H1 (cell line): ENCODE data around the gene CAMTA1. TPM values are rescaled to one million over a fixed set of nuclear protein-coding genes. Genes with fewer than 3 reads are reported as not detected.

Experiments used
- CTCF ChIA-PET: fragments of 300-600 bp; sonication (Branson Sonifier 250); formaldehyde crosslinking; loops from one replicate; lab custom pipeline; 2021; ENCODE audit not compliant: partially characterized antibody; lab: Charles Lee
- POLR2A ChIA-PET: fragments of 300-600 bp; sonication (Branson Sonifier 250); formaldehyde crosslinking; loops from one replicate; lab custom pipeline; 2021; ENCODE audit warnings: inconsistent platforms; ENCODE audit not compliant: partially characterized antibody; lab: Charles Lee
- DNase-seq, 2 experiments: peaks; one replicate each; pipeline versions ENCODE4 v3.0.0 to v3.0.0-alpha.2; 2010 to 2022; ENCODE audit warnings: low spot score in 2 of 2, low read depth in 1 of 2, mixed read lengths in 1 of 2
- FAIRE-seq: peaks from 2 replicates; lab custom pipeline; 2011; peaks lifted over from hg19 to GRCh38; lab: Jason Lieb, UNC
- H2AFZ ChIP-seq: 2 replicates; pipeline ENCODE4 v1.8.1; 2012; ENCODE audit warnings: low read length, inconsistent platforms
- H2AK5ac ChIP-seq: 2 replicates; pipeline ENCODE4 v1.6.1; 2013; ENCODE audit warnings: low read depth, low read length
- H2BK120ac ChIP-seq: replicated peaks from 2 replicates; pipeline ENCODE3; 2013; ENCODE audit warnings: low read depth, low read length, inconsistent platforms
- H2BK12ac ChIP-seq: 2 replicates; pipeline ENCODE4 v1.6.1; 2013; ENCODE audit warnings: low read depth, low read length
- H2BK15ac ChIP-seq: 2 replicates; pipeline ENCODE4 v1.6.1; 2013; ENCODE audit warnings: low read length
- H2BK20ac ChIP-seq: 2 replicates; pipeline ENCODE4 v1.6.1; 2013; ENCODE audit warnings: low read length
- H2BK5ac ChIP-seq: 2 replicates; pipeline ENCODE4 v1.6.1; 2013; ENCODE audit warnings: low read depth, low read length
- H3K14ac ChIP-seq: 2 replicates; pipeline ENCODE4 v1.6.1; 2013; ENCODE audit warnings: inconsistent platforms; ENCODE audit not compliant: insufficient read length
- H3K18ac ChIP-seq: 2 replicates; pipeline ENCODE4 v1.6.1; 2013; ENCODE audit warnings: low read length; ENCODE audit errors: extremely low read depth
- H3K23ac ChIP-seq: 2 replicates; pipeline ENCODE4 v1.6.1; 2013; ENCODE audit warnings: inconsistent platforms; ENCODE audit not compliant: insufficient read length
- H3K23me2 ChIP-seq: 2 replicates; pipeline ENCODE4 v1.6.1; 2013; ENCODE audit warnings: low read depth, low read length
- H3K27ac ChIP-seq: 2 replicates; pipeline ENCODE4 v1.6.1; 2011; ENCODE audit warnings: low read depth, low read length, inconsistent platforms
- H3K27me3 ChIP-seq, 4 experiments: replicated peaks in 1 of 4; 1 replicate in 1 of 4; 2 replicates in 3 of 4; pipeline versions ENCODE4 v1.6.1 to v1.8.1; 2011 to 2013; ENCODE audit warnings: low read length in 3 of 4, mild to moderate bottlenecking in 3 of 4, inconsistent platforms in 2 of 4, mixed read lengths in 2 of 4, moderate library complexity in 1 of 4; ENCODE audit not compliant: control insufficient read depth in 3 of 4, insufficient read depth in 3 of 4; ENCODE audit errors: extremely low read depth in 1 of 4
- H3K36me3 ChIP-seq, 4 experiments: 2 replicates each; pipeline versions ENCODE4 v1.6.1 to v1.8.1; 2011 to 2013; ENCODE audit warnings: mild to moderate bottlenecking in 4 of 4, low read length in 3 of 4, moderate library complexity in 2 of 4, control low read depth in 1 of 4, inconsistent platforms in 1 of 4; ENCODE audit not compliant: insufficient read depth in 4 of 4, control insufficient read depth in 2 of 4
- H3K4ac ChIP-seq: replicated peaks from 2 replicates; pipeline ENCODE3; 2013; ENCODE audit warnings: low read length, low read depth, mixed read lengths, inconsistent platforms; ENCODE audit not compliant: insufficient read length
- H3K4me1 ChIP-seq, 4 experiments: replicated peaks in 1 of 4; 1 replicate in 1 of 4; 2 replicates in 3 of 4; pipeline versions ENCODE4 v1.6.1 to v1.8.1; 2011 to 2013; ENCODE audit warnings: low read length in 3 of 4, inconsistent platforms in 2 of 4, mixed read lengths in 1 of 4; ENCODE audit not compliant: insufficient read depth in 4 of 4, control insufficient read depth in 3 of 4
- H3K4me2 ChIP-seq, 2 experiments: 2 replicates each; pipeline versions ENCODE4 v1.6.1 to v1.8.1; 2011 to 2013; ENCODE audit warnings: low read depth in 2 of 2, low read length in 2 of 2, control low read depth in 1 of 2, inconsistent platforms in 1 of 2, mild to moderate bottlenecking in 1 of 2; ENCODE audit not compliant: insufficient read depth in 1 of 2
- H3K4me3 ChIP-seq, 4 experiments: fragments of 200-600, 300-600 bp in 1 of 4; sonication (generic), shearing (Covaris generic), sonication (Bioruptor Twin) in 1 of 4; 2 replicates each; pipeline versions ENCODE4 v1.5.1 to v1.8.1; 2011 to 2016; ENCODE audit warnings: low read length in 4 of 4, low read depth in 3 of 4, control low read depth in 2 of 4, inconsistent platforms in 2 of 4, mild to moderate bottlenecking in 2 of 4, mixed read lengths in 1 of 4, moderate library complexity in 1 of 4; ENCODE audit not compliant: insufficient read depth in 2 of 4; ENCODE audit errors: extremely low read depth in 1 of 4
- H3K56ac ChIP-seq: replicated peaks from 2 replicates; pipeline ENCODE3; 2013; ENCODE audit warnings: low read depth, mild to moderate bottlenecking, mixed read lengths, low read length, inconsistent platforms; ENCODE audit not compliant: insufficient read length
- H3K79me1 ChIP-seq: 2 replicates; pipeline ENCODE4 v1.6.1; 2013; ENCODE audit warnings: low read depth, low read length, control low read depth
- H3K79me2 ChIP-seq, 2 experiments: 2 replicates each; pipeline versions ENCODE4 v1.6.1 to v1.8.1; 2012 to 2013; ENCODE audit warnings: low read length in 2 of 2, mild to moderate bottlenecking in 2 of 2, inconsistent platforms in 1 of 2; ENCODE audit not compliant: insufficient read depth in 2 of 2, control insufficient read depth in 1 of 2
- H3K9ac ChIP-seq, 4 experiments: replicated peaks in 1 of 4; 1 replicate in 1 of 4; 2 replicates in 3 of 4; pipeline versions ENCODE4 v1.6.1 to v1.8.1; 2011 to 2013; ENCODE audit warnings: low read depth in 3 of 4, low read length in 3 of 4, control low read depth in 2 of 4, mild to moderate bottlenecking in 2 of 4, moderate library complexity in 2 of 4, inconsistent platforms in 1 of 4; ENCODE audit errors: extremely low read depth in 1 of 4
- H3K9me3 ChIP-seq, 2 experiments: 2 replicates each; pipeline versions ENCODE4 v1.6.1 to v1.8.1; 2012 to 2013; ENCODE audit warnings: mild to moderate bottlenecking in 2 of 2, moderate library complexity in 2 of 2, control low read depth in 1 of 2, inconsistent platforms in 1 of 2, low read depth in 1 of 2, low read length in 1 of 2, mixed read lengths in 1 of 2; ENCODE audit not compliant: insufficient read depth in 2 of 2
- H4K20me1 ChIP-seq, 2 experiments: replicated peaks in 1 of 2; 2 replicates each; pipeline versions ENCODE3 to v1.8.1; 2011 to 2013; ENCODE audit warnings: inconsistent platforms in 2 of 2, low read length in 2 of 2, mild to moderate bottlenecking in 1 of 2; ENCODE audit not compliant: insufficient read depth in 2 of 2, control insufficient read depth in 1 of 2
- H4K5ac ChIP-seq: 2 replicates; pipeline ENCODE4 v1.6.1; 2013; ENCODE audit warnings: low read length, low read depth, mixed read lengths, inconsistent platforms; ENCODE audit not compliant: insufficient read length
- H4K8ac ChIP-seq: 2 replicates; pipeline ENCODE4 v1.8.0; 2013; ENCODE audit warnings: mild to moderate bottlenecking, moderate library complexity, low read length, inconsistent platforms; ENCODE audit not compliant: insufficient read depth; ENCODE audit errors: extremely low read depth
- H4K91ac ChIP-seq: replicated peaks from 2 replicates; pipeline ENCODE3; 2013; ENCODE audit warnings: low read length, mixed read lengths, inconsistent platforms; ENCODE audit not compliant: insufficient read length
- ASH2L ChIP-seq: fragments of 200-600, 300-600 bp; sonication (generic); IDR thresholded peaks from one replicate; pipeline ENCODE4 v1.7.1; 2017; ENCODE audit warnings: low read length
- BCL11A ChIP-seq, 2 experiments: IDR thresholded peaks; one replicate each; pipeline ENCODE4 v1.6.1; 2011; ENCODE audit warnings: low read depth in 2 of 2, low read length in 2 of 2, mild to moderate bottlenecking in 2 of 2
- BRCA1 ChIP-seq: IDR thresholded peaks from 2 replicates; pipeline ENCODE4 v1.6.1; 2012; ENCODE audit warnings: low read depth, low read length, improper control_type of control experiment
- CBX8 ChIP-seq: fragments of 300-800, 300-1000 bp; sonication (generic); IDR thresholded peaks from 2 replicates; pipeline ENCODE4 v1.7.1; 2016; ENCODE audit warnings: low read depth, low read length, borderline replicate concordance
- E2F6 ChIP-seq: IDR thresholded peaks from 2 replicates; pipeline ENCODE4 v1.6.1; 2012; ENCODE audit warnings: inconsistent platforms
- EGR1 ChIP-seq: IDR thresholded peaks from 2 replicates; pipeline ENCODE4 v1.6.1; 2011; ENCODE audit warnings: low read depth, low read length, borderline replicate concordance
- KDM4A ChIP-seq: IDR thresholded peaks from one replicate; pipeline ENCODE4 v1.7.1; 2012; ENCODE audit warnings: low read depth, mild to moderate bottlenecking, moderate library complexity, low read length, inconsistent platforms; ENCODE audit not compliant: severe bottlenecking
- MAFK ChIP-seq: IDR thresholded peaks from 2 replicates; pipeline ENCODE4 v1.6.1; 2012; ENCODE audit warnings: low read depth, mild to moderate bottlenecking, improper control_type of control experiment, low read length
- POLR2A ChIP-seq, 2 experiments: IDR thresholded peaks; 1 replicate in 1 of 2; 2 replicates in 1 of 2; pipeline ENCODE4 v1.6.1; 2011; ENCODE audit warnings: low read depth in 2 of 2, low read length in 2 of 2, mild to moderate bottlenecking in 2 of 2; ENCODE audit errors: control extremely low read depth in 1 of 2
- POLR2AphosphoS5 ChIP-seq: IDR thresholded peaks from 2 replicates; pipeline ENCODE4 v1.6.1; 2011; ENCODE audit warnings: low read depth, low read length
- RNF2 ChIP-seq: fragments of 200-900, 300-1000 bp; sonication (generic); IDR thresholded peaks from 2 replicates; pipeline ENCODE4 v1.7.1; 2016; ENCODE audit warnings: borderline replicate concordance, low read depth, mild to moderate bottlenecking, antibody characterized with exemption, low read length; ENCODE audit not compliant: poor library complexity, severe bottlenecking; ENCODE audit errors: missing control alignments
- SUZ12 ChIP-seq: fragments of 200-600 bp; sonication (generic); IDR thresholded peaks from 2 replicates; pipeline ENCODE4 v1.6.1; 2012; ENCODE audit warnings: mild to moderate bottlenecking, inconsistent platforms, low read length, moderate library complexity, mixed read lengths
- USF2 ChIP-seq: IDR thresholded peaks from 2 replicates; pipeline ENCODE4 v1.6.1; 2011; ENCODE audit warnings: low read length, improper control_type of control experiment
- WGBS, 2 experiments: shearing (Covaris generic) in 1 of 2; methylation state at CpG; one replicate each; pipeline versions ENCODE4 v1.1.6 to v1.1.7; 2013 to 2015; ENCODE audit warnings: low lambda C conversion rate in 2 of 2, mixed read lengths in 2 of 2, inconsistent platforms in 1 of 2, low coverage in 1 of 2, missing lambda C conversion rate in 1 of 2; ENCODE audit not compliant: insufficient replicate concordance in 2 of 2, insufficient coverage in 1 of 2, insufficient read length in 1 of 2; ENCODE audit errors: extremely low coverage in 1 of 2, missing lambda C conversion rate in 1 of 2; 5-methylcytosine and 5-hydroxymethylcytosine counted together
- polyA plus RNA-seq, 7 experiments: library from polyadenylated mRNA; depleted of rRNA in 3 of 7; stranded (reverse) in 5 of 7; unstranded in 2 of 7; fragments of >200 nt in 5 of 7; fragments of 200-250 nt in 2 of 7; gene quantifications; 1 replicate in 5 of 7; 2 replicates in 1 of 7; 4 replicates in 1 of 7; pipeline versions ENCODE4 v1.2.1 to v1.2.3, GENCODE V29; 2011 to 2013; ENCODE audit warnings: missing spikeins in 2 of 7, mixed read lengths in 2 of 7
- total RNA-seq: library from RNA; stranded (reverse); fragmentation: NEBNext Ultra II Directional; extraction: Animal tissue kit (Norgen Biotek cat#: 25700); gene quantifications from 2 replicates; pipeline ENCODE4 v1.2.1, GENCODE V29; 2021

Gene CAMTA1
- total and polyA plus RNA-seq, 2 of the 8 experiments (the other 6 are each of a cell fraction or from before 2014, with no cell fraction given) = 65.0 to 119 TPM

- H3K4me3 ChIP-seq = no peak overlapping the region
- no peak overlapping the region for H2AK5ac ChIP-seq
- H3K4me2 ChIP-seq = no peak overlapping the region
- H2BK12ac ChIP-seq = no peak overlapping the region
- H3K23me2 ChIP-seq = peaks cover 6% of the 10 kb centered on the region; the same call in 1 of the 2 replicates
- no peak overlapping the region for H3K4ac ChIP-seq
- POLR2A ChIA-PET = interaction anchor here (0.6 to 1.0 kb wide), 2 partner anchors 20 to 743 kb away, joined by 3 read pairs; no protein-coding TSS in a partner anchor
- H4K20me1 ChIP-seq = peaks cover 0 to 5% of the 10 kb centered on the region in 2 experiments
- H2BK5ac ChIP-seq = no peak overlapping the region
- H3K27ac ChIP-seq = no peak overlapping the region
- 84% methylated on average over 5 of the region's 5 CpGs; no CpG with 5 or more reads in 1 of the 2 experiments for WGBS, 2 experiments
- no peak overlapping the region for H2AFZ ChIP-seq
- H3K56ac ChIP-seq = no peak overlapping the region
- no peak overlapping the region for H2BK120ac ChIP-seq
- H3K27me3 ChIP-seq = no peaks in the 10 kb centered on the region
- H3K9ac ChIP-seq = no peak overlapping the region
- FAIRE-seq (no peak), DNase-seq (no peak)
- CTCF ChIA-PET = interaction anchor here (1.2 to 10.0 kb wide), 13 partner anchors 9 to 250 kb away, joined by 3 to 97 read pairs (median 5); no protein-coding TSS in a partner anchor
- no peak overlapping the region for H4K91ac ChIP-seq
- H3K9me3 ChIP-seq = no peaks in the 10 kb centered on the region
- no peak overlapping the region for H3K14ac ChIP-seq
- H3K4me1 ChIP-seq = no peaks in the 10 kb centered on the region; a peak in 3 of 7 replicates
- H3K79me1 ChIP-seq = no peaks in the 10 kb centered on the region
- no peak overlapping the region; the same call in 1 of the 2 replicates for H4K8ac ChIP-seq
- no peak overlapping the region for H3K18ac ChIP-seq
- H3K36me3 ChIP-seq = no peaks in the 10 kb centered on the region
- H3K23ac ChIP-seq = no peak overlapping the region
- no peak overlapping the region for H2BK15ac ChIP-seq
- no peaks in the 10 kb centered on the region for H3K79me2 ChIP-seq
- no peak overlapping the region for H4K5ac ChIP-seq
- H2BK20ac ChIP-seq = no peak overlapping the region
- TF ChIP-seq MAFK = no peak
- TF ChIP-seq ASH2L = no peak
- no peak for TF ChIP-seq SUZ12
- no peak for TF ChIP-seq EGR1
- no peak for TF ChIP-seq BRCA1
- TF ChIP-seq USF2 = no peak
- no peak for TF ChIP-seq RNF2
- TF ChIP-seq POLR2AphosphoS5 = no peak
- TF ChIP-seq CBX8 = no peak
- no peak for TF ChIP-seq BCL11A (IDR thresholded peaks at IDR 0.05; ENCODE audit: low read depth in 2 of 2, low read length in 2 of 2)
- TF ChIP-seq KDM4A = no peak
- no peak for TF ChIP-seq POLR2A (IDR thresholded peaks at IDR 0.05; ENCODE audit: control extremely low read depth in 1 of 2, low read depth in 2 of 2, low read length in 2 of 2)
- no peak for TF ChIP-seq E2F6
Measured at GRCh38 chr1:7475691-7476090, 690.4 kb downstream of the CAMTA1 start.
